ENCODE data around the gene RIMBP3C. TPM values are rescaled to one million over a fixed set of nuclear protein-coding genes. Genes with fewer than 3 reads are reported as not detected.

Gene RIMBP3C
- total and polyA plus RNA-seq, 2 of the 8 experiments (the other 6 are each of a cell fraction or from before 2014, with no cell fraction given): 0.08 TPM; not detected in 1

DNA sequence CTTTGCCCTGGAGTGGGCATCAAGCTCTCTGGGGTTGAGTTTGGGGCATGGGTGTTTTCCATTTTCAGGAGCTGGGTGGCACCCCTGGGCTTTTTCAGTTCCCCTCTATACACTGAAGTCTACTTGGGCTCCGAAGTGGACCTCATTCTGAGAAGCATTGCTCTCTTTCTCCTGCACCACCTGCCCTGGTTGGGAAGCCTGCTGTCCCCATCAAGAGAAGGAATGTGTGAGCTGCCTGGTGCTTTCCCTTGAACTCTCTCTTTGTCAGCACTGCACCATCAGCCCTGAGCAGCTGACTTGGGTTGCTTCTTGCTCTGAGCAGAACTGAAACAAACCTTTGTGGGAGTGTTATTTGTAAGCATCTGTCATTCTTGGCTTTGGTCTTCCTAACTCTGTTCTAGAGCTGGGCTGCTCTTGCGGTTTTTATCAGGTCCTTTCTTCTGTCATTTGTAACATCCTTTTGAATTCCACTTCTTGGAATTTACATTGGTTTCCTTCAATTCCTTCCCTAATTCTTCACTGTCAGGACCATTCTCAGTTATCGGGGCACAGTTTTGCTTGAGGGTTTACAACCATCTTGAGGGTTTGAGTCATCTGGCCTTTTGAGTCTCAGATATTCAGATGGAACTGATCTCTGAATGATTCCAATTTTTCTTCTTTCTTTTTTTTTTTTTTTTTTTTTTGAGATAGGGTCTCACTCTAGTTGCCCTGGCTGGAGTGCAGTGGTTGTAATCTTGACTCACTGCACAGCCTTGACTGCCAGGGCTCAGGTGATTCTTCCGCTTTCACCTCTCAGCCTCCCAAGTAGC is 36.7 kb upstream of the RIMBP3C start:
- H2BK120ac ChIP-seq (replicated peaks; ENCODE audit: low read depth, low read length): no peak overlapping the region
- no peak overlapping the region for H3K4me2 ChIP-seq (ENCODE audit: insufficient read depth in 1 of 2, low read depth in 2 of 2, low read length in 2 of 2)
- no peaks in the 10 kb centered on the region for H3K9me3 ChIP-seq (ENCODE audit: insufficient read depth in 2 of 2, low read depth in 1 of 2, low read length in 1 of 2)
- H3K79me1 ChIP-seq (ENCODE audit: low read depth, low read length): peaks cover 25% of the 10 kb centered on the region
- H3K27ac ChIP-seq (ENCODE audit: low read depth, low read length): no peak overlapping the region
- WGBS, 2 experiments (ENCODE audit: extremely low coverage in 1 of 2, insufficient coverage in 1 of 2, insufficient read length in 1 of 2, insufficient replicate concordance in 2 of 2, low coverage in 1 of 2, low lambda C conversion rate in 2 of 2, missing lambda C conversion rate in 1 of 2): 91% methylated on average over 4 of the region's 4 CpGs; no CpG with 5 or more reads in 1 of the 2 experiments
- H2BK20ac ChIP-seq (ENCODE audit: low read length): no peak overlapping the region
- POLR2A ChIA-PET (ENCODE audit: partially characterized antibody): interaction anchor here (0.9 to 1.4 kb wide), 4 partner anchors 10 to 39 kb away, joined by 3 to 4 read pairs (median 4); no protein-coding TSS in a partner anchor
- FAIRE-seq: no peak
- no peak overlapping the region for H4K8ac ChIP-seq (ENCODE audit: extremely low read depth, insufficient read depth, low read length)
- H2AK5ac ChIP-seq (ENCODE audit: low read depth, low read length): no peak overlapping the region
- no peak overlapping the region for H2BK5ac ChIP-seq (ENCODE audit: low read depth, low read length)
- H3K36me3 ChIP-seq (ENCODE audit: control insufficient read depth in 2 of 4, insufficient read depth in 4 of 4, low read length in 3 of 4): peaks cover 0 to 8% (median 1%) of the 10 kb centered on the region in 4 experiments; a peak in 3 of 8 replicates
- H3K79me2 ChIP-seq (ENCODE audit: control insufficient read depth in 1 of 2, insufficient read depth in 2 of 2, low read length in 2 of 2): peaks cover 19 to 92% of the 10 kb centered on the region in 2 experiments
- no peaks in the 10 kb centered on the region for H3K27me3 ChIP-seq (replicated peaks in 1 of 4; ENCODE audit: control insufficient read depth in 3 of 4, extremely low read depth in 1 of 4, insufficient read depth in 3 of 4, low read length in 3 of 4)
- no peak for DNase-seq (ENCODE audit: low read depth in 1 of 2, low spot score in 2 of 2)
- no peak overlapping the region for H2BK12ac ChIP-seq (ENCODE audit: low read depth, low read length)
- H3K9ac ChIP-seq (replicated peaks in 1 of 4; ENCODE audit: extremely low read depth in 1 of 4, low read depth in 3 of 4, low read length in 3 of 4): no peak overlapping the region
- no peak overlapping the region for H3K14ac ChIP-seq (ENCODE audit: insufficient read length)
- peaks cover 41 to 52% of the 10 kb centered on the region in 2 experiments for H4K20me1 ChIP-seq (replicated peaks in 1 of 2; ENCODE audit: control insufficient read depth in 1 of 2, insufficient read depth in 2 of 2, low read length in 2 of 2)
- CTCF ChIA-PET (ENCODE audit: partially characterized antibody): interaction anchor here (0.7 to 2.8 kb wide), 7 partner anchors 9 to 53 kb away, joined by 3 to 10 read pairs (median 4); partner anchors contain the start of gene YDJC
- H3K4ac ChIP-seq (replicated peaks; ENCODE audit: insufficient read length, low read depth, low read length): no peak overlapping the region
- no peak overlapping the region for H2AFZ ChIP-seq (ENCODE audit: low read length)
- no peak overlapping the region for H3K56ac ChIP-seq (replicated peaks; ENCODE audit: insufficient read length, low read depth, low read length)
- no peak overlapping the region for H3K23ac ChIP-seq (ENCODE audit: insufficient read length)
- no peak overlapping the region for H4K5ac ChIP-seq (ENCODE audit: insufficient read length, low read depth, low read length)
- H3K4me1 ChIP-seq (replicated peaks in 1 of 4; ENCODE audit: control insufficient read depth in 3 of 4, insufficient read depth in 4 of 4, low read length in 3 of 4): no peaks in the 10 kb centered on the region
- H3K23me2 ChIP-seq (ENCODE audit: low read depth, low read length): no peaks in the 10 kb centered on the region
- H3K4me3 ChIP-seq (ENCODE audit: extremely low read depth in 1 of 4, insufficient read depth in 2 of 4, low read depth in 3 of 4, low read length in 4 of 4): no peak overlapping the region
- H3K18ac ChIP-seq (ENCODE audit: extremely low read depth, low read length): no peak overlapping the region
- no peak overlapping the region for H2BK15ac ChIP-seq (ENCODE audit: low read length)
- no peak overlapping the region for H4K91ac ChIP-seq (replicated peaks; ENCODE audit: insufficient read length, low read length)
- TF ChIP-seq POLR2A (IDR thresholded peaks at IDR 0.05; ENCODE audit: control extremely low read depth in 1 of 2, low read depth in 2 of 2, low read length in 2 of 2) (no peak), ASH2L (IDR thresholded peaks at IDR 0.05; ENCODE audit: low read length) (no peak), SIRT6 (IDR thresholded peaks at IDR 0.05; ENCODE audit: low read length) (no peak), RBBP5 (IDR thresholded peaks at IDR 0.05; ENCODE audit: borderline replicate concordance, low read depth, low read length) (no peak), KDM4A (IDR thresholded peaks at IDR 0.05; ENCODE audit: low read depth, low read length, severe bottlenecking) (no peak), RXRA (IDR thresholded peaks at IDR 0.05; ENCODE audit: insufficient read depth, low read depth, low read length) (no peak), CHD2 (IDR thresholded peaks at IDR 0.05; ENCODE audit: low read length) (no peak), GABPA (IDR thresholded peaks at IDR 0.05; ENCODE audit: borderline replicate concordance, insufficient read depth, low read length) (no peak), KDM1A (IDR thresholded peaks at IDR 0.05; ENCODE audit: borderline replicate concordance, low read length) (no peak), SIX5 (IDR thresholded peaks at IDR 0.05; ENCODE audit: low read depth, low read length) (no peak), SP1 (IDR thresholded peaks at IDR 0.05; ENCODE audit: low read depth, low read length) (no peak), CHD1 (IDR thresholded peaks at IDR 0.05; ENCODE audit: low read depth, low read length) (no peak)
- TF ChIP-seq, protein P1, sequence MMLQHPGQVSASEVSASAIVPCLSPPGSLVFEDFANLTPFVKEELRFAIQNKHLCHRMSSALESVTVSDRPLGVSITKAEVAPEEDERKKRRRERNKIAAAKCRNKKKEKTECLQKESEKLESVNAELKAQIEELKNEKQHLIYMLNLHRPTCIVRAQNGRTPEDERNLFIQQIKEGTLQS (IDR thresholded peaks at IDR 0.05; ENCODE audit: insufficient read depth, low read depth, low read length): no peak
